Pulmonary artery endothelial cell (primary cell): ENCODE results near the gene FAM163B. TPM values are rescaled to one million over a fixed set of nuclear protein-coding genes. Genes with fewer than 3 reads are reported as not detected.
"Not testable (repeated sequence)": the region's sequence is repeated elsewhere in the genome, so short reads cannot be mapped to it uniquely, and the experiment has no call there.

ENCODE experiments used
- DNase-seq: peaks from one replicate; pipeline ENCODE4 v3.0.0-alpha.2; 2011; ENCODE audit warnings: low read depth, low spot score
- total RNA-seq: library from RNA; depleted of rRNA; stranded (reverse); fragments of >200 nt; gene quantifications from 2 replicates; pipeline ENCODE4 v1.2.3, GENCODE V29; 2014

FAM163B gene
- total RNA-seq, 1 donor from 2014 or later = not detected

- no peak for DNase-seq
These were observed 31.0 kb upstream of the FAM163B start for GRCh38 chr9:133640160-133640559.

DNA sequence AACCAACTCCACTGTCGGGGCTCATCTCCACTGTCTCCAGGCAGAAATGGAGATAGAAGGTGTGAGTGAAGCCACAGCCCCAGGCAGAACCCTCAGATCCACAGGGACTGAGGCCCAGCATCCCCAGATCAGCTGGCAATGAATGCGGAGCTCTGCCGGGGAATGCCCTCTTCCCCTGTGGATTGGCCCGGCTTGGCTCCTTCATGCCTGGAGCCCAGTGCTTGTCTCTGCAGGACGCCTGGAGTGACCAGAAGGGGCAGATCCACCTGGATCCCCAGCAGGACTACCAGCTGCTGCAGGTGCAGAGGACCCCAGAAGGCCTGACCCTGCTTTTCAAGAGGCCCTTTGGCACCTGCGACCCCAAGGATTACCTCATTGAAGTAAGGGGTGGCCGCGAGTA lies 30.4 kb upstream of the FAM163B start:
- no peak for DNase-seq

DNA sequence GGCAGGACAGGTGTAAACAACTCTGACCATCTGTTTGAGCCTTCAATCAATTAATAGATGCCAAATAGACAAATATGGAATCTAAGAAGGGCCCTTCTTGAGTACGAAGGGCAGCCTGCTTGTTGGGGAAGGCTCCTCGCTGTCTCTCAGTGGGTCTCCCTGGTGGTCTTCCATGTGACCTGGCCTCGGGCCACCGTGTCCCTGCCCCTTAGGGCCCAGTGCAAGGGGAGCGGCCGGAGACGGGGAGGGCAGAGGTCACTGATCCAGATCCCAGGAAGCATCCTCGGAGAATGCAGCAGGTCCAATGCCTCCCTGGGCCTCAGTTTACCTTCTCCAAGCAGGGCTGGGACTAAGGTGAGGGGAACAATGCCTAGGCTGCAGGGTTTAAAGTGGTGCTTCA lies 29.5 kb upstream of the FAM163B start:
- DNase-seq = no peak

GRCh38 chr9:133638076-133638475 lies 28.9 kb upstream of the FAM163B start:
- no peak for DNase-seq

GRCh38 chr9:133637451-133638055 lies 28.4 kb upstream of the FAM163B start:
- no peak for DNase-seq

- DNase-seq = no peak
These were observed 27.7 kb upstream of the FAM163B start for GRCh38 chr9:133636902-133637301.

GRCh38 chr9:133635533-133636531 lies 26.6 kb upstream of the FAM163B start, which contains the start of gene DBH:
Gene DBH, plus strand, starts transcription at chr9:133636363. Its CDS starts 9 bp downstream, at chr9:133636372.
- DNase-seq = no peak

DNA sequence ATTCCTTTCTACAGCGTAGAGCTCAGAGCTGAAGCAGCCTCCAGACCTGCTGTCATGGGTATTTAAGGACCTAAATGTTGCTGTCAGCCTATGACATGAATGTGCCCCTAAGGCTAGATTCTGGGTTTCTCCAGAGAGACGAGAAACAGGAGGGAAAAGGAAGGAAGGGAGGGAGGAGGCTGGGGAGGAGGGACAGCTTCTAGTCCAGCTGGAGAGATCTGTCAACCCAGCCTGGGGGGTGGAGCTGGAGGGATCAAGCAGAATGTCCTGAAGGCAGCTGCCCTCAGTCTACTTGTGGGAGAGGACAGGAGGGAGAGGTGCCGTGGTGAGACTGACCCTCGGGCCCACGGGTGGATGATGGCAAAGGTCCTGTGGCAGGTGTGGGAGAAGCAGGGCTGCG lies 25.9 kb upstream of the FAM163B start:
- no peak for DNase-seq

DNA sequence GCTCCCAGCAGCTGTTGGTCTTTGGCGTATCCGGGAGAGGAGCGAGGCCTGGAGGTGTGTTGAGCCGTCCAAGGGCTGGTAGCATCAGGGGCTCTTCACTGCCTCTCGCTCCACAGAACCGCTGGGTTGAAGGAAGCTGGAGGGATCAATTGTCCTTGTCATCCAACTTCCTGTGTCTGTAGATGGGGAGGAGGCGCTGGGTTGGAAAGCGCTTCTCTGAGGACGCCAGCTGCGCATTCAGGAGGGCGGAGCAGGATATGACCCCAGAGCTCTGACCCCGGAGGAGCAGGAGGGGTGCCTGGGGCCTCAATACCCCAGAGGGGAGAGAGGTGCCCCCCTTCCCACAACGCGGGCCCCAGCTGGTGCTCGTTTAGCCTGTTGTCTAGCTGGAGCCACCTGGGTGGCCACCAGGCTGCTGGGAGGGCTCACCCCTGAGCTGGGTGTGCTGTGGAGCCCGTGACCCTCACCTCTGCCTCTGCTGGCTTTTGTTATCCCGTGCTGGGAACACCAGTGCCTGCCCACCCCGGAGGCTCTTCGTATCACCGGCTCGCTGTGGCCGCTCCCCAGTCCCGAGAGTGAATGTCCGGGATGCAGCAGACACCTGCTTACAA lies 25.0 kb upstream of the FAM163B start:
- no peak for DNase-seq

- no peak for DNase-seq
These were observed 24.5 kb upstream of the FAM163B start for GRCh38 chr9:133633681-133634080.

DNA sequence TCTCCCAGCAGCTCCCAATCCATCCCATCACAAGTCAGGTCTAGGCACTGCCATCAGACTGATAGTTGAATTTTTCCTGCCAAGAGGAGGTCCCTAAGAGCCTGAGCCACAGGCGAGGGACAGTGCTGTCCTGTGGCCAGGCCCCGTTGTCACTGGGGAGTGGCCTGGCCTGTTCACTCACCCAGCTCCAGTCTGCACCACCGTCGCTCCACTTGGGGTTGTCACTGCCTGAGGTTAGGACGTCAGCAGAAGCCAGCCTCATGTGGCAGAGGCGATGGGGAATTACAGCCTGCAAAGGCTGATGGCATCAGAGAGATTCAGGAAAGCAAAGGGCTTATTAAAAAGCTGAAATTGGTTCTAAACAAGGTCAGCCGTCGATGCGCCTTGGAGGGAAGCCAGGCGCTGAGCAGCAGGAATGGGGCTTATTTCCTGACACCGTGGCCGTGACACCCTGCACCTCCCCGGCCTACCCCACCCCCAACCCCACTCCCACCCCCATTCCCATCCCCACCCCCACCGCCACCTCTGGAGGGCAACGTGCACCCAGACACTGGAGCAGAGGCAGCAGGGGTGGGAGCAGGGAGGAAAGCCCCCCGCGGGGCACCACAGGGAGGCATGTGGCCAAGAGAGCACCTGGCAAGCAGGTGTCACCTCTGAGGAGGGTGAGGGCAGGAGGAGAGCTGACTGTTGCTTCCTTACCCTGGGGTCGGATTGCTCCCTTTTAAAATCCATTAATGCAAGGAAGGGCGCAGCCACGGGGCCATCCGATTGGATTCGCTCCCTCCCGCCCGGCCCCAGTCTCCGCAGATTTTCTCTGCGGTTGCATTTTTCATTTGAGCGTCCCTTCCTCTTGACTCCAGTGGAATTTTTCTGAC lies 23.9 kb upstream of the FAM163B start:
- no peak for DNase-seq

DNA sequence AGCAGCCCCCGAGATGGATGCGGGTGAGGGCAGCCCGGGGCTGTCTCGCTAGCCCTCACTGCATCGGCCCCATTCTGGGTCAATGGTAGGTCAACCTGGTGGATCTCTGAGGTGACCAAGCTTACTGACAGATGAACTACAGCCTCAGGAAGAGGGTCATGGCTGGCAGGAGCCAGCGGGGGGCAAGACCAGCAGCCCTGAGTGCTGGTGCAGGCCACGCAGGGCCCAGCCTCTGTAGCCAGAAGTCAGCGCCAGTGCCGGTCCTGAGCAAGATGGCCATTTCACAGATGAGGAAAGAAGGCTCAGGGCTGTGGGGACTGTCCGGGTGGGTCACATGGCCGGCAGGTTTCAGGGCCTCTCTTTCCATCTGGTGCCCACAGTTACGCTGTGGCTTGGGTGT lies 21.9 kb upstream of the FAM163B start:
- DNase-seq = no peak

GRCh38 chr9:133629221-133630110 lies 20.3 kb upstream of the FAM163B start:
- DNase-seq = no peak

DNA sequence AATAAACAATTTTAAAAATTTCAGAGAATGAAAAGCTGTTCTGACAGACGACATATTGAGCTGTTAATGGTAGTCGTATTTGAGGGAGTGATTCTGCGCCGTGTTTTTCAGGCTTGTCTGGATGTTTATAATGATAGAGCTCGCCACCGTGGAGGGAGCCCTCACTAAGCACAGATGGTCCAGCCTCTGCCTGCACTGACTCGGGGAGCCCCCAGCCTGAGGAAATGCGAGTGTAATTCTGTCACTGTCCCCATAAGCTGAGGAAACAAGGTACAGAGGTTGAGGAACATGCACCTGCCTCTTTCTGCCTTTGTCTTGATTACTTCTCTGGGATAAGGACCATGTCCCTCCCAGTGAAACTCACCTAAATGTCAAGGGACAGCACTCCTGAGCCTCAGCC lies 19.6 kb upstream of the FAM163B start:
- DNase-seq = no peak

GRCh38 chr9:133627341-133627740 lies 18.2 kb upstream of the FAM163B start:
- DNase-seq = no peak

- not testable (repeated sequence) for DNase-seq
These were observed 16.8 kb upstream of the FAM163B start for GRCh38 chr9:133626008-133626407.

- no peak for DNase-seq
These were observed 13.4 kb upstream of the FAM163B start for GRCh38 chr9:133622555-133622954.

DNA sequence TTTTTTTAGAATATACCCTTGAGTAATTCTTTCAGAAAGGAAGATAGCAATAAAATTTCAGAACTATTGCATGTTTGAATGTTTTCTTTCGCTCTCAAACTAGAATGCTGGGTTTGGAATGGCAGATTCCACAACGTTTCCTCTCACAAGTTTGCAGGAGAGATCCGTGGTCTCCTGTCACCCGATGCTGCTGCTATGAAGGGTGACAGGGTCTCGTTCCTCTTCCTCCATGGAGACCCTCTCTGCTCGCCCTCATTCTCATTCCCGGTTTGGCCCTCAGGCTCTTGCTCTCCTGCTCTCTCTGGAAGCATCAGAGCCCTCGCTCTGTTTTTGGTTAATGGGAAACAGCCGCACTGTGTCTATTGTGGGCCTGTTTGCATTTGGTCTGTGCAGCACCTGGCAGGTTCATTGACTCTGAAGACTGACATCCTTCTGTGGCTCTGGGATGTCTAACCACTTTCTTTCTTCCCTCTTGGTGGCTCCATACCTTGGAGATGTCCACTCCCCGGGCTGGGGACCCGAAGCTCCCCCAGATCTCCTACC lies 12.6 kb upstream of the FAM163B start:
- no peak for DNase-seq

GRCh38 chr9:133619791-133620190 lies 10.6 kb upstream of the FAM163B start:
- no peak for DNase-seq

DNA sequence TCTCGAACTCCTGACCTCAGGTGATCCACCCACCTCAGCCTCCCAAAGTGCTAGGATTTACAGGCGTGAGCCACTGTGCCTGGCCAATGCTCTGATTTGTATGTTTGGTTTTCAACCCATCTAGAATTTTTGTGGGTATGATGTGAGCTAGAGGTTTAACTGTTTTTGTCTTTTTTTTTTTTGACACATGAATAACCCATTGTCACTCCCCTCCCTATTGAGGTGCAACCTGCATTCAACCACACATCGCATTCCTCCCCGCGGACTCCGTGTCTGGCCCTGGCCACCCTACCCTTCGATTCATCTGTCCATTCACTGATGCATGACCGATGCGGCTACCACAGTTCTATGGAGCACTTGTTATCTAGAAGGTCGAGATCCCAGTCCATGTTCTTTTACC lies 9.5 kb upstream of the FAM163B start:
- no peak for DNase-seq
